Measurements from ENCODE around the gene GNG14. TPM values are rescaled to one million over a fixed set of nuclear protein-coding genes. Genes with fewer than 3 reads are reported as not detected.
"Not testable (repeated sequence)": the region's sequence is repeated elsewhere in the genome, so short reads cannot be mapped to it uniquely, and the experiment has no call there.

The GNG14 gene
- total RNA-seq, 2 donors from 2014 or later: not detected

- not testable (repeated sequence) for H3K27me3 Mint-ChIP-seq (ENCODE audit: low read depth); ATAC-seq (replicated peaks in 1 of 2); H3K9me3 Mint-ChIP-seq; H3K27ac Mint-ChIP-seq; DNase-seq
- Mint-ChIP-seq H3K4me1 (ENCODE audit: low read depth) (peaks cover 28% of the 10 kb centered on the region), H3K36me3 (ENCODE audit: insufficient read depth in 2 of 2) (peaks cover 13 to 28% of the 10 kb centered on the region in 2 donors), H3K4me3 (peak overlapping the region in 1 of 2 donors; percentile 10)
Observed at GRCh38 chr19:12725612-12726011, 37.8 kb downstream of the GNG14 start.

GRCh38 chr19:12726988-12727316 is 39.2 kb downstream of the GNG14 start:
- ATAC-seq (replicated peaks in 1 of 2): no peak
- Mint-ChIP-seq H3K27ac (no peak overlapping the region), H3K4me3 (no peak overlapping the region), H3K9me3 (no peaks in the 10 kb centered on the region), H3K36me3 (ENCODE audit: insufficient read depth in 2 of 2) (peaks cover 9 to 19% of the 10 kb centered on the region in 2 donors), H3K4me1 (ENCODE audit: low read depth) (peaks cover 23% of the 10 kb centered on the region), H3K27me3 (ENCODE audit: low read depth) (no peaks in the 10 kb centered on the region)
- no peak for DNase-seq

GRCh38 chr19:12727745-12728433 is 40.1 kb downstream of the GNG14 start:
- DNase-seq (no peak), ATAC-seq (replicated peaks in 1 of 2) (no peak)
- no peaks in the 10 kb centered on the region for H3K9me3 Mint-ChIP-seq
- no peaks in the 10 kb centered on the region for H3K27me3 Mint-ChIP-seq (ENCODE audit: low read depth)
- H3K36me3 Mint-ChIP-seq (ENCODE audit: insufficient read depth in 2 of 2): peaks cover 8 to 22% of the 10 kb centered on the region in 2 donors
- H3K4me3 Mint-ChIP-seq: no peak overlapping the region
- peaks cover 28% of the 10 kb centered on the region for H3K4me1 Mint-ChIP-seq (ENCODE audit: low read depth)
- H3K27ac Mint-ChIP-seq: no peak overlapping the region

- DNase-seq: no peak
- H3K4me3 Mint-ChIP-seq: no peak overlapping the region
- ATAC-seq (replicated peaks in 1 of 2): no peak
- H3K27me3 Mint-ChIP-seq (ENCODE audit: low read depth): no peaks in the 10 kb centered on the region
- H3K27ac Mint-ChIP-seq: no peak overlapping the region
- no peaks in the 10 kb centered on the region for H3K9me3 Mint-ChIP-seq
- H3K36me3 Mint-ChIP-seq (ENCODE audit: insufficient read depth in 2 of 2): peaks cover 11 to 30% of the 10 kb centered on the region in 2 donors
- H3K4me1 Mint-ChIP-seq (ENCODE audit: low read depth): peaks cover 25% of the 10 kb centered on the region
Observed at GRCh38 chr19:12730064-12730463, 42.3 kb downstream of the GNG14 start.

GRCh38 chr19:12731337-12731736 is 43.5 kb downstream of the GNG14 start:
- H3K9me3 Mint-ChIP-seq: no peaks in the 10 kb centered on the region
- no peak for ATAC-seq (replicated peaks in 1 of 2)
- no peak overlapping the region for H3K27ac Mint-ChIP-seq
- no peak for DNase-seq
- peaks cover 29% of the 10 kb centered on the region for H3K4me1 Mint-ChIP-seq (ENCODE audit: low read depth)
- H3K27me3 Mint-ChIP-seq (ENCODE audit: low read depth): no peaks in the 10 kb centered on the region
- H3K36me3 Mint-ChIP-seq (ENCODE audit: insufficient read depth in 2 of 2): peaks cover 11 to 30% of the 10 kb centered on the region in 2 donors
- H3K4me3 Mint-ChIP-seq: no peak overlapping the region

GRCh38 chr19:12733369-12734214 is 45.8 kb downstream of the GNG14 start:
- Mint-ChIP-seq H3K27me3 (ENCODE audit: low read depth) (no peaks in the 10 kb centered on the region), H3K4me1 (ENCODE audit: low read depth) (peaks cover 52% of the 10 kb centered on the region), H3K9me3 (no peaks in the 10 kb centered on the region), H3K4me3 (peak overlapping the region; percentile 94 to 95), H3K36me3 (ENCODE audit: insufficient read depth in 2 of 2) (peaks cover 11 to 20% of the 10 kb centered on the region in 2 donors), H3K27ac (peak overlapping the region; percentile 84)
- DNase-seq (peak; percentile 59 to 68), ATAC-seq (replicated peaks in 1 of 2) (no peak)

- peak within 1 kb of the TSS; percentile 94 for H3K27ac Mint-ChIP-seq
- H3K36me3 Mint-ChIP-seq (ENCODE audit: insufficient read depth in 2 of 2): peaks cover 7 to 11% of the 10 kb centered on the region in 2 donors
- H3K9me3 Mint-ChIP-seq: no peaks in the 10 kb centered on the region
- ATAC-seq (replicated peaks in 1 of 2): peak; percentile 87 to 88
- peaks cover 45% of the 10 kb centered on the region for H3K4me1 Mint-ChIP-seq (ENCODE audit: low read depth)
- DNase-seq: peak; percentile 82 to 85
- H3K27me3 Mint-ChIP-seq (ENCODE audit: low read depth): no peaks in the 10 kb centered on the region
- peak within 1 kb of the TSS; percentile 77 to 100 for H3K4me3 Mint-ChIP-seq
Observed at GRCh38 chr19:12736995-12737834, 49.4 kb downstream of the GNG14 start, which contains the start of gene GET3. GET3 (plus strand) TSS chr19:12737497; CDS start chr19:12737506, 9 bp downstream.

GRCh38 chr19:12737835-12738351 is 50.1 kb downstream of the GNG14 start:
- Mint-ChIP-seq H3K9me3 (no peaks in the 10 kb centered on the region), H3K4me3 (peak overlapping the region; percentile 77 to 100), H3K36me3 (ENCODE audit: insufficient read depth in 2 of 2) (peaks cover 7 to 10% of the 10 kb centered on the region in 2 donors), H3K27me3 (ENCODE audit: low read depth) (no peaks in the 10 kb centered on the region), H3K4me1 (ENCODE audit: low read depth) (peaks cover 39% of the 10 kb centered on the region), H3K27ac (peak overlapping the region; percentile 94)
- DNase-seq (no peak), ATAC-seq (replicated peaks in 1 of 2) (no peak)

Other genes starting within 250 kb of the GNG14 start
- gene ZNF443, start 247.0 kb upstream of the GNG14 start, total RNA-seq: 1 to 10 TPM; 4.3 to 4.8 TPM
- gene ZNF709, start 203.2 kb upstream of the GNG14 start, total RNA-seq: 1 to 10 TPM; 3.6 to 4.8 TPM
- 1 to 10 TPM; 6.9 to 9.0 TPM for gene ZNF564, start 136.5 kb upstream of the GNG14 start, total RNA-seq
- gene ZNF490, start 77.2 kb upstream of the GNG14 start, total RNA-seq: 10 to 100 TPM; 12.8 to 16.0 TPM
- gene ZNF791, start 77.1 kb upstream of the GNG14 start, total RNA-seq: 10 to 100 TPM; 19.8 to 21.0 TPM
- 100 to 1,000 TPM in 1 of 2 donors, 10 to 100 TPM in 1; 75.8 to 109 TPM for gene MAN2B1, start 21.3 kb upstream of the GNG14 start, total RNA-seq
- 10 to 100 TPM; 18.4 to 24.0 TPM for gene WDR83, start 21.2 kb upstream of the GNG14 start, total RNA-seq
- gene DHPS, start 6.1 kb upstream of the GNG14 start, total RNA-seq: 100 to 1,000 TPM; 140 to 150 TPM
- 1 to 10 TPM; 3.5 to 6.9 TPM for gene FBXW9, start 8.6 kb downstream of the GNG14 start, total RNA-seq
- gene TNPO2, start 35.9 kb downstream of the GNG14 start, total RNA-seq: 10 to 100 TPM; 62.6 to 73.2 TPM
- gene TRIR, start 46.7 kb downstream of the GNG14 start, total RNA-seq: 100 to 1,000 TPM; 131 to 134 TPM
- 10 to 100 TPM; 42.6 to 43.7 TPM for gene GET3, start 49.5 kb downstream of the GNG14 start, total RNA-seq
- gene BEST2, start 63.8 kb downstream of the GNG14 start, total RNA-seq: not detected
- gene HOOK2, start 87.6 kb downstream of the GNG14 start, total RNA-seq: 10 to 100 TPM; 38.8 to 41.0 TPM
- 100 to 1,000 TPM; 574 to 618 TPM for gene JUNB, start 103.5 kb downstream of the GNG14 start, total RNA-seq
- gene PRDX2, start 113.8 kb downstream of the GNG14 start, total RNA-seq: 100 to 1,000 TPM; 202 to 223 TPM
- gene THSD8, start 114.1 kb downstream of the GNG14 start, total RNA-seq: 10 to 100 TPM; 23.7 to 27.1 TPM
- 10 to 100 TPM; 29.6 to 31.1 TPM for gene RNASEH2A, start 118.6 kb downstream of the GNG14 start, total RNA-seq
- not detected for gene RTBDN, start 146.6 kb downstream of the GNG14 start, total RNA-seq
- gene MAST1, start 150.5 kb downstream of the GNG14 start, total RNA-seq: 1 to 10 TPM; 5.8 to 6.0 TPM
- 10 to 100 TPM; 34.5 to 39.1 TPM for gene DNASE2, start 193.5 kb downstream of the GNG14 start, total RNA-seq
- under 1 TPM; 0.19 to 0.58 TPM for gene KLF1, start 199.2 kb downstream of the GNG14 start, total RNA-seq
- 10 to 100 TPM; 23.2 to 25.1 TPM for gene GCDH, start 203.2 kb downstream of the GNG14 start, total RNA-seq
- 1 to 10 TPM; 3.1 to 4.5 TPM for gene SYCE2, start 231.3 kb downstream of the GNG14 start, total RNA-seq
- gene FARSA, start 245.7 kb downstream of the GNG14 start, total RNA-seq: 10 to 100 TPM; 63.4 to 70.4 TPM

Data from activated T-cell treated with anti-CD3 and anti-CD28 coated beads, Interleukin-2, amount 50 U/mL, for 72 hours (primary cell).